ENCODE data around the gene SYTL5.

Gene SYTL5

GRCh38 chrX:38069991-38070390, 63.6 kb downstream of the SYTL5 start:
- H3K4me1 ChIP-seq (ENCODE audit: insufficient read depth, low read length, poor library complexity, severe bottlenecking): no peaks in the 10 kb centered on the region
- H3F3A ChIP-seq (ENCODE audit: low read depth): no peaks in the 10 kb centered on the region
- no peak overlapping the region for H3K4me3 ChIP-seq (ENCODE audit: low read length, poor library complexity, severe bottlenecking)
- no peaks in the 10 kb centered on the region for H3K79me2 ChIP-seq (ENCODE audit: insufficient read depth, low read length)
- no peak overlapping the region for H3K4me2 ChIP-seq (ENCODE audit: low read depth, low read length, poor library complexity, severe bottlenecking)
- H2AFZ ChIP-seq (ENCODE audit: low read length): no peak overlapping the region
- no peaks in the 10 kb centered on the region for H4K20me1 ChIP-seq (ENCODE audit: insufficient read depth, low read length, poor library complexity, severe bottlenecking)
- H3K9ac ChIP-seq (ENCODE audit: low read depth, low read length, poor library complexity, severe bottlenecking): no peak overlapping the region
- TF ChIP-seq EZH2phosphoT487 (IDR thresholded peaks at IDR 0.05; ENCODE audit: borderline replicate concordance) (no peak), CTCF (conservative IDR thresholded peaks at IDR 0.05; ENCODE audit: low read length) (no peak)
- no peaks in the 10 kb centered on the region for H3K27me3 ChIP-seq (ENCODE audit: insufficient read depth, low read length, poor library complexity, severe bottlenecking)
- H3K9me2 ChIP-seq (replicated peaks; ENCODE audit: low read depth, low read length): no peaks in the 10 kb centered on the region
- H3K36me3 ChIP-seq (ENCODE audit: insufficient read depth, low read length): no peaks in the 10 kb centered on the region
- H3K9me3 ChIP-seq (ENCODE audit: insufficient read depth, low read depth, low read length): no peaks in the 10 kb centered on the region

- Histone ChIP-seq H3K9me2 (replicated peaks; ENCODE audit: low read depth, low read length) (no peaks in the 10 kb centered on the region), H3K9ac (ENCODE audit: low read depth, low read length, poor library complexity, severe bottlenecking) (no peak overlapping the region), H3K27me3 (ENCODE audit: insufficient read depth, low read length, poor library complexity, severe bottlenecking) (no peaks in the 10 kb centered on the region), H3K4me2 (ENCODE audit: low read depth, low read length, poor library complexity, severe bottlenecking) (no peak overlapping the region), H3K4me1 (ENCODE audit: insufficient read depth, low read length, poor library complexity, severe bottlenecking) (no peaks in the 10 kb centered on the region), H3K36me3 (ENCODE audit: insufficient read depth, low read length) (no peaks in the 10 kb centered on the region), H3F3A (ENCODE audit: low read depth) (no peaks in the 10 kb centered on the region), H4K20me1 (ENCODE audit: insufficient read depth, low read length, poor library complexity, severe bottlenecking) (no peaks in the 10 kb centered on the region), H3K4me3 (ENCODE audit: low read length, poor library complexity, severe bottlenecking) (no peak overlapping the region), H2AFZ (ENCODE audit: low read length) (no peak overlapping the region), H3K9me3 (ENCODE audit: insufficient read depth, low read depth, low read length) (no peaks in the 10 kb centered on the region), H3K79me2 (ENCODE audit: insufficient read depth, low read length) (no peaks in the 10 kb centered on the region)
- no peak for TF ChIP-seq CTCF (conservative IDR thresholded peaks at IDR 0.05; ENCODE audit: low read length)
- no peak for TF ChIP-seq EZH2phosphoT487 (IDR thresholded peaks at IDR 0.05; ENCODE audit: borderline replicate concordance)
These were observed 73.1 kb downstream of the SYTL5 start for GRCh38 chrX:38079463-38079862.

GRCh38 chrX:38080808-38081207, 74.5 kb downstream of the SYTL5 start:
- H3K9me2 ChIP-seq (replicated peaks; ENCODE audit: low read depth, low read length): no peaks in the 10 kb centered on the region
- H3K4me1 ChIP-seq (ENCODE audit: insufficient read depth, low read length, poor library complexity, severe bottlenecking): no peaks in the 10 kb centered on the region
- H4K20me1 ChIP-seq (ENCODE audit: insufficient read depth, low read length, poor library complexity, severe bottlenecking): no peaks in the 10 kb centered on the region
- H3K4me2 ChIP-seq (ENCODE audit: low read depth, low read length, poor library complexity, severe bottlenecking): no peak overlapping the region
- TF ChIP-seq EZH2phosphoT487 (IDR thresholded peaks at IDR 0.05; ENCODE audit: borderline replicate concordance) (no peak), CTCF (conservative IDR thresholded peaks at IDR 0.05; ENCODE audit: low read length) (no peak)
- H3K9me3 ChIP-seq (ENCODE audit: insufficient read depth, low read depth, low read length): no peaks in the 10 kb centered on the region
- no peak overlapping the region for H3K4me3 ChIP-seq (ENCODE audit: low read length, poor library complexity, severe bottlenecking)
- H3K27me3 ChIP-seq (ENCODE audit: insufficient read depth, low read length, poor library complexity, severe bottlenecking): no peaks in the 10 kb centered on the region
- no peak overlapping the region for H2AFZ ChIP-seq (ENCODE audit: low read length)
- H3K9ac ChIP-seq (ENCODE audit: low read depth, low read length, poor library complexity, severe bottlenecking): no peak overlapping the region
- no peaks in the 10 kb centered on the region for H3K79me2 ChIP-seq (ENCODE audit: insufficient read depth, low read length)
- H3F3A ChIP-seq (ENCODE audit: low read depth): no peaks in the 10 kb centered on the region
- H3K36me3 ChIP-seq (ENCODE audit: insufficient read depth, low read length): no peaks in the 10 kb centered on the region

Measured in Loucy (cell line).